Fibroblast of upper back skin (primary cell): ENCODE data around the gene PELI3.

Source experiments
- DNase-seq: peaks from one replicate; pipeline ENCODE4 v3.0.0-alpha.2; 2013

The PELI3 gene

DNA sequence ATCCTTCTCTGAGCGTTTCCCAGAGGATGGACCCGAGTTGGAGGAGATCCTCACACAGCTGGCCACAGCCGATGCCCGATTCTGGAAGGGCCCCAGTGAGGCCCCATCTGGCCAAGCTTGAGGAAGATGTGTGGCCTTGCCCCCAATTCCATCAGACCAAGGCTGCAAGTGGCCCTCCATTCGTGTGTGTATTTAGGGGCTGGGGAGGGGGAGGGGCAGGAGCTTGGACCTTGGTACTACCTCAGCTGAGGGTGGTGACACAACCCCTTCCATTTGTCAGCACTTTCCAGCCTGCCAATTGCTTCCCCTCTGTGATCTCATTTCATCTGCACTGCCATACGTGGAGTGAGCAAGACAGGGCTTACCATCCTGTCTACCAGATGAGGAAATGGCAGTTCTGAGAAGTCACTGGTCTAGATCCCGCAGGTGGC, 42.4 kb downstream of the PELI3 start:
- DNase-seq = no peak

DNA sequence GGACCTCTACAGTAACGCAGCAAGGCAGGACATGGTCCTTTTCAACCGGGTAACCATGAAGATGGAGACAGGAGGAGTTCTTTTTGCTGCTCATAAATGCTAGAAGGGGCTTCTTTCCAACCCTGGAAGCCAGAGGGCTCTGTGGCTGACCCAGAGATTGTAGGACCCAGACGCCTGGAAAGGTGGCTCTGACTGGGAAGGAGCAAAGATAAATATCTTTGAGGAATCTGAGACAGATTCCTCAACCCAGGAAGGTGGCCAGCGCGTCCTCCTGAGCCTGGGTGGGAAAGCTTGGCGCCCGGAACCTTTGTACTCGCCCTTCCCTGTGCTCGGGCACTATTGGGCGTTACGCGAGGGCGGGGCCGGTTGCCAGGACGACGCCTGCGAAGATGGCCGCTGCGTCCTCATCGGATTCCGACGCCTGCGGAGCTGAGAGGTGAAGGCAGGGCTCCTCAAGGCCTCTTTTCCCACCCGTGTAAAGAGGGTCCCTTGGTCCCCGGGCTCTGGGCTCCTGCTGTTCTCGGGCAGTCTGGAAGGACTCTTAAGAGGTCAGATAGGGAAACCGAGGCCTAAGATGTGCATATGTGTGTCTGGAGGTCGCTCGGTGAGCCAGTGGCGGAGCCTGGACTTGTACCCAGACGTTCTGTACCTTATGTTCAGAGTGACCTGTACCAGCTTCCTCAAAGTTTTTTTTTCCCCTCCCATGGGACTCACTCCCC, 43.7 kb downstream of the PELI3 start, which contains the start of gene BBS1:
TSS of gene BBS1 (plus strand) at position 365 of the 719 bp plus-strand sequence. CDS start at position 390, 25 bp downstream.
- DNase-seq = peak; percentile 75

DNA sequence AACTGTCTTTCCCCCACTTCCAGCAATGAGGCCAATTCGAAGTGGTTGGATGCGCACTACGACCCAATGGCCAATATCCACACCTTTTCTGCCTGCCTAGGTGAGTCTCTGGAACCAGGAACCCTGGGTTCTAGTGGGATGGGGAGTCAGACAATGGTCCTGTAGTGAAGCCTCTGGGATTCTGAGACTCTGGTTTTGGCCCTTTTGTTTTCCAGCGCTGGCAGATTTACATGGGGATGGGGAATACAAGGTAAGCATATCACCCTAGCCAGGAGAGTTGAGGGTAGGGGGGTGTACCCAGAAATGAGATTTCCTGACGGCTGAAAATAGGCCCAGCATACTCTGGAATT, 44.3 kb downstream of the PELI3 start:
- no peak for DNase-seq

DNA sequence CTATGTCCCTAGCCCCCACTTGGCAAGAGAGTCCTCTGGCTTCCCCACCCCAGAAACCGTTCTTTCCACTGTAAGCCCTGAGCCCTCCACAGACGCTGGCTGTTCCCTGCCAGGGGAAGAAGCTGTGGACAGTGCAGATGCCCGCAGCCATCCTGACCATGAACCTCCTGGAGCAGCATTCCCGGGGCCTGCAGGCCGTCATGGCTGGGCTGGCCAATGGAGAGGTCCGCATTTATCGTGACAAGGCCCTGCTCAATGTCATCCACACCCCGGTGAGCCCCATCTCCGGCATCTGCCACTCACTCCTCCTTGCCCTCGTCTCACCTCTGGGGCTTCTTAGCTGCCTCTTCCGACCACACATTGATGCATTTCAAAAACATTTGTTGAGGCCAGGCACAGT, 56.9 kb downstream of the PELI3 start:
- no peak for DNase-seq

DNA sequence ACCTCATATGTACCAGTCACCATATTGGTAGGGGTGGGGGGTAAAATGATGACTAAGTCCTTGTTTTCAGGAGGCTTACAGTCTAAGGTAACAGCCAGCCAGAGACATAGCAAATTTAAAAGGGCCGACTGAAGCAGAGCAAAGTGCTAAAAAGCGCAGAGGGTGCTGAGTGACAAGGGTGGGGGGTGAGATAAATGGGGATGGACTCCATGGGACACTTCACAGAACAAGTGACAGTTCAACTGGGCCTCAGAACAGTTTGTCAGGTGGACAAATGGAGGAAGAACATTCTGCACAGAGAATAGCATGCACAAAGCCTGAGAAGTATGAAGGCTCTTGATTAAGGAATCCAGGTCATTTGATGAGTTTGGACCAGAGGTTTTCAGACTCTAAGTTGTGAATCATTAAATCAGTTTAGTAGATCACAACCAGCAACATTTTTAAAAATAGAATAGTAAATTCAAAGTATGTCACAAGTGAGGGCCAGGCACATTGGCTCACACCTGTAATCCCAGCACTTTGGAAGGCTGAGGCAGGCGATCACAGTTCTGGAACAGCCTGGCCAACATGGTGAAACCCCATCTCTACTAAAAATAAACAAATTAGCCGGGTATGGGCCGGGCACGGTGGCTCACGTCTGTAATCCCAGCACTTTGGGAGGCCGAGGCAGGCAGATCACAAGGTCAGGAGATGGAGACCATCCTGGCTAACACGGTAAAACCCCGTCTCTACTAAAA, 57.8 kb downstream of the PELI3 start:
- DNase-seq = no peak
